COLO668 (cell line): ENCODE data around the gene PDZRN4.
"Not testable (repeated sequence)": the region's sequence is repeated elsewhere in the genome, so short reads cannot be mapped to it uniquely, and the experiment has no call there.

Experiments used
- DNase-seq: peaks from one replicate; lab custom pipeline; 2025; ENCODE audit not compliant: unreplicated experiment; lab: John Stamatoyannopoulos, UW

The PDZRN4 gene

DNA sequence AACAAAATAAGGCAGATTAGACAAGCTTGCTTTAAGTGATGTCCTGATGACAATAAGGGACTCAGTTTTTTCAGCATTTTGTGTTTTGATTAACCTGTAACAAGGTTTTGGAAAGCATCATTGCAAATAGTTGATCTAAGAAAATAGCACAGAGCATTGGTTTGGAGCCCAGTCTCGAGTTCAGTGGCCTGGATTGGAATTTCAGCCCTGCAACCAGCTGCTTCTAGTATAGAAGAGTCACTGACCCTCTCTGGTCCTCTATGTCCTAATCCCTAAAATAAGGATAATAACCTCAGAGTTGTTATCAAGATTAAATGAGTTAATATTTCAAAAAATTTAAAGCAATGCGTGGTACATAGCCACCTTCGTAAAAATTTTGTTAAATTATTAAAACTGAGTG, 25.5 kb downstream of the PDZRN4 start:
- DNase-seq, result no peak

DNA sequence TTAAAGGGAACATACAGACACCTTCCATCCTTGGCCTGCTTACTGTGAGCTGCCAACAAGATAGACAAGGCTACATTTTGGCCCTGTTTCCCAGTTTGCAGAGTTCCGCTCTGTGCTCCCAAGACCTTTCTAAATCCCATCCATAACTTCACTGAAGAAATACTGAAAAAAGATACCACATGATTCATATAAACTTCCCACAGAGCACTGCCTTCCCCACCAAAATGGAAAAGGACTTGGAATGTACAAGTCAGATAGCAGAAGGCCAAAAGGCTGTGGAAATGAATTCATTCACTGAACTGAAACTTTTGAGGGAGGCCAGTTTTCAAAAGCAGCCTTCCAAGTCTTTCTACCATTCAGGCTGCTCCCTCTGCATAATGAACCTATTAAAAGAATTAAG, 29.6 kb downstream of the PDZRN4 start:
- no peak for DNase-seq

DNA sequence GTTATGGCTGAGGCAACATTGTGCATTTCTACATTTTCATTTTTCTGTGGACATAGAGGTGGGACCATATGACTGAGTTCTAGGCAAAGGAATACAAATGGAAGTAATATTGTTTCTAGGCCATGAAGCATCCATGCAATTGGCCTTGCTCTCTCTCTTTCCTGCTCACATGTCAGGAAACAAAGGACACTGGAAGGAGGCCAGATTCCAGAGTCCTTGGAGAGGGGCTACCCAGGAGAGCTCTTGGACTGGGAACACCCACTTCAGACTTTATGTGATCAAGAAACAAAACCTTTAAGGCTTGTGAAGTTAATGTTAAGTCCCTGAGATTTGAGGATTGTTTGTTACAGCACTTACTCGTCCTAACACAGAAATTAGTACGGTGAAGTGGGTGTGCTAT, 32.8 kb downstream of the PDZRN4 start:
- DNase-seq, result no peak

DNA sequence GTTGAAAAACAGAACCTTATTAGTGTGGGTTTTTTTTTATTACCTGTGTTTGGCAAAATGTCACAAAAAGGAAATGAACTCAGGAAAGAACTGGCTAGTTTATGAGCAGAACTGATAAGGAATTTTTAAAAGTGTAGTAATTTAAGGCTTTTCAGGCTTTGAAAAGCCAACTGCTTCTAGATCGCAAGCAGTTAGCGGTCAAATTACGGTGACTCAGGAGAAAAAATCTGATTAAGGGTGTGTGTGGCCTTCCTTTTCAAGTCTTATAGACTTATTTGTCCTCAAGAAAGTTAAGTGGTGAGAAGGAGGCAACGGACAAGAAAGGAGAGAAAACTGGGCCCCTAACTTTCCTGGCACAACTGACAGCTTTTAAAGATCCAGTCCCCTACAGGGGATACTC, 33.4 kb downstream of the PDZRN4 start:
- no peak for DNase-seq

DNA sequence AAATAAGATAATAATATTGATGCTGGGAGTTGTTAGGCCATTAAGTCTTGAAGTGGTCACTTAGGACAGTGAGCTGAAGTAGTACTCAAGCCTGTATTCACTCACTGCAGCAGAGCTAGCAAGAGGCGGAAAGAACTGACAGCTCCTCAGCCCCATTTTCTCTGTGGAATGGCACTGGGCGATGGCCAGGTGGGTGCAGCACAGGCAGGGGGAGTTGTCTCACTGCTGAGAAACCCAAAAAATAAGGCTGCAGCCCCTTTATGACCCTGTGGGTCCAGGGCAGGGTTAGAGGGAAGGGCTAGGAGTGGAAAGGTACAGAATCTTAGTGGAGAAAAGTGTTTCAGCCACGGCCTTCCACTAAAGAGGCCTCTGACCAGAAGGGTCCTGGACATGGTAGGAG, 35.5 kb downstream of the PDZRN4 start:
- DNase-seq, result no peak

DNA sequence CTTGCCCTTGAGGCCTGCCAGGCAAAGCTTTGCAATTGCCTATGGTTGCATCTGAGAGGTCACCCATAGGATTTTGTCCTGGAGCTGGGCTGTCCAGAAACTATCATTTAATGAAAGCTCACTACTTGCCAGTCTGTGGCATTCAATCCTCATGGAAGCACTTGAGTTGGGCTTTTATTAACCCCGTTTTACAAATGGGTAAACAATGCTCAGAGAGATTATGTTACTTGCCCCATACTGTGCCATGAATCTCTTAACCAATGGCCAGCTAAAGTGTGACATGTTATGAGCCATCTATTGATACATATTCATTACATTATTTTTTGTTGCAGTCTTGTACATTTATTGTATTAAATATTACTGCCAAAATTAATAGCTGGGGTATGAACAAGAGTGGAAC, 35.9 kb downstream of the PDZRN4 start:
- DNase-seq, result no peak

DNA sequence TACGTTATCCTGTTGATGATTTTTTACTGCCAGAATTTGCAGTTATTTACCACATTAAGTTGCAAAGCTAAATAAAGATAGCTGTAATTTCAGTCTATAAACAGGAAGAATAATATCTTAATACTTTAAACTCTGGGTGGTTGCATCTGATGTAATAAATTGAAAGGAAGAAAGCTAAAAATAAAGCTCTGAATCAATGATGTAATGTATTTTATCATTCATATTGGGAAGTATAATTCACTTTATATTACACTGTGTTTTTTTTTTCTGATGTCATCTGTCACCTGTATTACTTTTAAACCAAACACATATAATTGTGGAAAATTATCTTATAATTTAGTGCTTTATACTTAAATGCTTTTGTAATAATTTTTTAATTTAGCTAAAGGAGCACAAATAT, 37.1 kb downstream of the PDZRN4 start:
- DNase-seq, result no peak

DNA sequence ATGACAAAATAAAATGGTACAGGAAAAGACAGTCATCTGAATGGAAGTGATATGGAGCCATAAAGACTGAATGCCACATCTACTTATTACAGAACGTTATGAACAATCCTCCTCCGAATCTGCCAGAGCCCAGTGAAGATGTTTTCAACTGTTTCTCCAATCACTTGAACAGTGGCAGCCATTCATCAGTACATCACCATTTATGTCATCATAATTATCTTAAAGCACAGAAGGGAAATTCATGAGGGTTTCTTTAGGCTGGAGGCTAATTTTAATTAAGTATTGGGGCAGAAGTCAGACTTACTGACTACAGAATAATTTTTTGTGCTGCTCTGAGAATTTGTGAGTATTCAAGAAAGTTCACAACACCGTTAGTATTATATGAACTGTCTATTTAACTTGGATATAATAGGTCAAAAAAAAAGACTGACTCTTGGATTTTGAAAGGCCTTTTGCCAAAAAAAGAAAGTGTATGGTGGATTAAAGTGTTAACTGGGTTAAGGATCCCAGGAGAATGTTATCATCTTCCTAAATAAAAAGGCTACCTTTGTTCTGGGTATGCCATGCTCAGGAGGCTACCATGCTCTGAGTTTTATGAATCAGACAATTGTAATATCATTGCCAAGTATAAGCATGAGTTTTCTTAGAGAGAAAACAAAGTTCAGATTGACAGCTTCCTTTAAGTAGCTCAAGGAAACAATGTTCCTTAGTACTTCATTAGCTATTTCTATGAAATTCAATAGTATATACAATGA, 40.1 kb downstream of the PDZRN4 start:
- DNase-seq, result no peak

DNA sequence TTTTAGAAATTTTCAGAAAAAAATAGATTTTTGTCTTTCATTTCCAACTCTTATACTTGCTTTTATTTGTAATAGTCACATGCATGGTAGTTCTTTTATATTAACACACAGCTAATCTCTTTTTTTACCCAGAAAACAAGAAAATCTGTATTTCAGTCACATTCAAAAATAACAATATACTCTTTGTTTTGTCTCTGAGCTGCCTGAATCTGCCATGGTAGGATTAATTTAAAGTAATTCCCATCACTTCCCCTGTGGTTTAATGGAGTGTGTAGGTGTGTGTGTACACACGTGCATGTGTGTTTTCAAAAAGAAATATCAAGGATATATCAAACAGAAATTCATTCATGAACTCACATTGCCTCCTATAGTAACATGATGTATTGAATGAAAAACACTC, 42.6 kb downstream of the PDZRN4 start:
- DNase-seq, result no peak

DNA sequence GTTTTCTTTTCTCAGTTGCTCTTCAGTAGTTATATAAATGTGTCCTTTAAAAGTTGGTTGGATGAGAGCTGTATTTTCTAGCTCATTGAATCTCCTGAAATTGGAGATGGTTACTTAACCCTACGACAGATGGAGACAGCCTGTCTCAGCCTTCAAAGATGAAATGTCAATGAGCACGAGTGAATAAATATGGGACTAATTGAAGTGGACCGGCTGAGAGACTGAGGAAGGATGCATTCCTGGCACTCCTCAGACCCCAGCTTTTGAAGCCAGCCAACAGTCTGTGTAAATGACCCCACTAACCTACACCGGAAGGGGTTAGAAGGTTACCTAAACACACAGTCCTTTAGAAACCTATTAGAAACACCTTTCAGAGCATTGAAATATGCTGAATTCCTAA, 46.6 kb downstream of the PDZRN4 start:
- no peak for DNase-seq

DNA sequence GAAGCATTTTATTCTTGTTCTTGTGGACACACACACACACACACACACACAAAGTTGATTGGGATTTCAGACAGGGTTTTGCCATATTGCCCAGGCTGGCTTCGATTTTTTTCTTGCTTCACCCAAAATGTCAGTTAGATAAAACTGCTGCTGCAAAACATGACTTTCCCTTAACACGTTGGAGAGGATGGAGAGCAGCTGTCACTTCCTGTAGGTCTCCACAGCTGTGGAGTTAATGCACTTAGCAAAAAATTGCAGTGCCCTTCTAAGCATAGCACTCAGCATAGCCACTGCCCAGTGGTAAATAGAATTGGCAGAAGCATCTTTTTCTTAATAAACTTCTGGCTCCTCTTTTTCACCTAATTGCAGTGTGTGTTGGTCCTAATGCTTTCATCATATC, 54.5 kb downstream of the PDZRN4 start:
- DNase-seq, result no peak

DNA sequence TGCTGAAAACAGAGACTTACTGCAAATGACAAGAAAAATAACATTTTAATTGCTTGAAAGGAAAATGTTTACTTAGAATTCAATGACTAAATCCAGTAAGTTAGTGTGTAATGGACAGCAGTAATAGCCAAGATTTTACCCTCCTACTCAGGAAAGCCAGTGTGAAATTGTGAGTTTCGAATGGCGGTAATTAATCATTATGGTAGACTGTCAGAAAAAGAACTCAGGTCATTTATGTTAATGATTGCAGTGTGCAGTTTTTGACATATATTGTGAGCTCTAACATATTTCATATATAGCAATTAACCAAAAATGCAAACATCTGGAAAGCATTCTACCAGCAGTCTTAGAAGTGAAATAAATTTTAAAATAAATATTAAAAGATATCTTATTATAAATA, 60.3 kb downstream of the PDZRN4 start:
- no peak for DNase-seq

DNA sequence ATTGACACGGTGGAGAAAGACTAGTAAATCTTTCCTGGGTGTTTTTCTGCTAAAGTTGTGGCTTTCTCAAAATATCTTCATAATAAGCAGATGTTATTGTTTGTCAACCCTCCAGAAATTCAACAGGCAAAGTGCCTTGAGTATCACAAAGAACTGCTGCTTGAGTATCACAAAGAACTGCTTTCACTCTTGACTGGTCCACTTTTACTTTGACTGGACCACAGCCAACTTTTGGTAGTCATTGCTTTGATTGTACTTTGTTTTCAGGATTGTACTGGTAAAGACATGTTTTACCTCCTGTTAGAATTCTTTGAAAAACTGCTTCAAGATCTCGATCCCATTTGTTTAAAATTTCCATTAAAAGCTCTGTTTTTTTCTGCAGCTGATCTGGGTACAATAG, 62.6 kb downstream of the PDZRN4 start:
- DNase-seq, result no peak

DNA sequence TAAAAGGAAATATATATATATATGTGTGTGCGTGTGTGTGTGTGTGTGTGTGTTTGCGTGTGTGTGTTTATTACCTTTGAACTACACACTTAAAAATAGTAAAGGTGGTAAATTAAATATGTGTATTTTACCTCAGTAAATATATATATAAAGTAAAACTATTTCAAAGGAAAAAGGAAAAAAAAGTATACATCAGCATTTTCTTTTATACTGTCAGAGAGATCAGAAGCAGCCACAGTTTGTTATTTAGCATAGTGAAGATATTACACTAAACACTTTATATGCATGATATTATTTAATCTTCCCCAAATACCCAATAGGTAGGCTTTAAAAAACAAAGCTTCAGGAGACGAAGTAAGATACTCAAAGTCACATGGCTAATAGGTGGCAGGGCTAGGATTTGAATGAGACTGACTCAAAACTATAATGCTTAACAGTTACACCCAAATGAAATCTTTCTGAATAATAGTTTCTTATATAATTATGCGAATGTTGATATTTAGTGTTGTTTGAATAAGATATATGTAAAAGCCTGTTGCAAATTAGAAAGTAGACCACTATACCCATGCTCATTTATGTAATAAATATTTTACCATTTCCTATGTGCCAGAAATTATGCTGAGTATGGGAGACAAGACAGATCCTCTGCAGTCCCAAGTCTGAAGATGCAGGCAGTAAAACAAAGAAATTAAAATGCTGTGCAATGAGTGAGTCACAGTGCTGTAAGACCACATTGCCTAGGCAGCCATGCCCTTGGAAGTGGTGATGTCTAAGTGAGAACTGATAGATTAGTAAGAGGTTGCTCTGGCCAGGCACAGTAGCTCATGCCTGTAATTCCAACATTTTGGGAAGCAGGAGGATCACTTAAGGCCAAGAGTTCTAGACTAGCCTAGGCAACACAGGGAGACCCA, 66.1 kb downstream of the PDZRN4 start:
- DNase-seq, result no peak

DNA sequence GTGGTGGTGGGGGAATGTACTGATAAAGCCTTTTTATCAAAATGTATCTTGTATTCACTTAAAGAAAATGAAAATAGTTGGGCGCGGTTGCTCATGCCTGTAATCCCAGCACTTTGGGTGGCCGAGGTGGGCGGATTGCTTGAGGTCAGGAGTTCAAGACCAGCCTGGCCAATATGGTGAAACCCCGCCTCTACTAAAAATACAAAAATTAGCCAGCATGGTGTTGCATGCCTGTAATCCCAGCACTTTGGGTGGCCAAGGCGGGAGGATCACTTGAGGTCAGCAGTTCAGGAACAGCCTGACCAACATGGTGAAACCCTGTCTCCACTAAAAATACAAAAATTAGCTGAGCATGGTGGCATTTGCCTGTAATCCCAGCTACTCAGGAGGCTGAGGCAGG, 75.1 kb downstream of the PDZRN4 start:
- DNase-seq, result not testable (repeated sequence)

DNA sequence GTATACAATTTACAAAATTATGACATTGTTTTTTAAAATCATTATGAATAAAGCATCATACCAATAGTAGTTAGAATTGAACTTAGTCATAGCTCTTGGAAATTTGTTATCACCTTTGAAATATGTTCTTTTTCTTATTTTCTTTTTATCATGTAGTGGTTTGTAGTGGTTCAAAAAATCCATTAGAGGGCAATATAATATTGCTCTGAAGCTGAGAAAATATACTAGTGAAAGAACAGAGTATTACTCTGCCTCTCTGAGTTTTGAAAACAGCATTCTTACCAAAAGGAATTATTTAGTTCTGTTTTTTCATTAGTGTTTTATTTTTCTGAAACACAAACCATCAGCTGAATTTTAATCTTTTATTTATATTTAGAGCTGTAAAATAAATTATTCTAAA, 76.2 kb downstream of the PDZRN4 start:
- no peak for DNase-seq

DNA sequence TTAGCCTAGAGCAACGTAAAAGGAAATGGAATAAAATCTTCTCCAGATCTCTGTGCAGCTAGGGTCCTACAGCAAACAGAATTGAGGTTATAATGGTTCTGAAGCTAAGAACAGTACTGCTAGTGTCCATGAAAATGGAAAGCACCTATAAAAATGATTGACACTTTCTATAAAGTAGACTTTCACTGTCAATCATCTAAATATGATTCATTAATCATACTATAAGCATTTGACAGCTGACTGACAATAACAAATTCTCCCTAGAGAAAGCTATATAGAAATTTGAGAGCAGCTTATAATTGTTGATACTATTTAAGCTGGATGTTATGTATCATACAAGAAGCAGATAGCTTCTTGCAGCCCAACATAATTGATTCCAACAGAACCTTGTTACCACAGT, 80.9 kb downstream of the PDZRN4 start:
- no peak for DNase-seq

DNA sequence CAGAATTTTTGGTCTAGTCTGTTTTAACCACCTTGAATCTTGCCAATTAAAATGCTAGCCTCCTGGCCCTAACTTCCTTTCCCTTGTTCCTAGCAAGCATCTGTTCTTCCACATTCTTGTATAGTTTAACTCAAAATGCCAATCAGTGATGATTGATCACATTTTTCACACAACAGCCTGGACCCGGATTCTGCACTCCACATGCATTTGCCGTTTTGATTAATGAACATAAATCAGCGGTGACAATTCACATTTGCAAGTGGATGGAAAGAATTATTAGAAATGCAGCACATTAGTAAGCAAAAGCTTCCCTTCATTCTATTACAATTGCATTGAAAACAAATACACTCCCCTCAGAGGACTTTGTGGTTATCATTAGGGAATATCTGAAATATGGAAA, 83.4 kb downstream of the PDZRN4 start:
- no peak for DNase-seq

DNA sequence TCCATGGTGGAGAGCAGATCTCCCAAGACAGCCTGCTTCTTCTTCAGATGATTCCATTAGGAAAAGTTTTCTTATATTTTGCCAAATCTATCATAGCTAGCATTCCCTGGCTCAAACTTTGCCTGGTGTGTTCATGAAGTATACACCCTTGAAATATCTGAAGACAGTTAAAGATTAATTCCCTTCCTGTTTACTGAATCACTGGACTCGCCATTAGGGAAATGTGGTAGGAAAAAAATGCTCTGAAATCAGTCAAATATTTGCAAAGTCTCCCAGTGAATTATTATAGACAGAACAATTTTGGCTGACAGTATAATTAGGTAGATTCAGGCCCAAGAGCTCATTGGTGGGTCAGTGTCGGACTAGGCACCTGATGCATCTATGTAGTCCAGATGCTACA, 86.5 kb downstream of the PDZRN4 start:
- no peak for DNase-seq

DNA sequence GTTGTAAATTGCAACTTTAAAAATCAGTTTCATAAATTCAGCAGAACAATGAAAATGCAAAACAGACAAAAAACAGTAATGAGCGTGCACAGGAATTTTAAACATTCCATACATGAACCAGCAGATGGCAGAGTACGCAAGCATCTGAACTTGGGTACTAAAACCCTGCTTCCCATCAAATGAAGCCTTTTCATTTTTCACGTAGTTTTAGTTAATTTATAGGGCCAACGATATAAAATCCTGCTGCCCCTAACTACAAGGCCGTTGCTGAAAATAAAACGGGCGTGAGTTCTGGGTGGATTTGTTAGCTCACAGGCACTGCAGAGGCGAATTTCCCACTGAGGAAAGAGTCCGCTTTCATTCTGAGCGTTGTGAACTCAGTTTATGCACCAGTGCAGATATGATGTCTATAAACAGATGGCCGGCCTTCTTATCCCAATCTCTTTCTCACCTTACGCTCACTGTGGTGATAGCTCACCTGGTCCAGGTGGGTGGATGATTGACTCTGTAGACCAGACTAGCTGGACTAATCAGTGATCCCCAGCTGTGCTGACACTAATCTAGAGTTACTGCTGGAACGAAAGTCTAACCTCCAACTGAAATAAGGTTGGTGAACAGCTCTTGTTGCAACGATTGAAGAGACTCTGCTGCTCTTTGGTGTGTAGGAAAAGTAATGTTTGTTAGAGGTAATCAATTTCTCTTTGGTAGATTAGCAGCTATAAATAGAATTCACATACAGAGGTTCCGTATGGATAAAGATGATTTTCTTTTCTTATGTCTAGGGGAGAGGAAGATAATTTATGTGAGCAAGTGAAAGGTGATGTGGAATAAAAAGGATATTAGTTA, 89.2 kb downstream of the PDZRN4 start:
- peak; percentile 33 for DNase-seq

DNA sequence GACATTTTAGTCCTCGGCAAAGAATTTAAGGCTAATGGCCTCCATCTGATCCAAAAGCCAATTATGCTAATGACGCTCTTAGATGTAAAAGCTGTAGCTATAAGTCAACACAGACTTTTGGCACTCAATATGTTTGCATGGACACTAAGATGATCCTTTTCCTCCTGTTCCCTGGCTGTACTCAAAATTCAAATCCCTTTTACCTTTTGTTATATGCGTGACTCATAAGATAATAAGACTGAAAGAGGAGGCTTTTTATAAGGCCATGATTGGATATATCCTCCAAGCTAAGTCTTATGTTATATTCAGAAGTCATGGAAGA, 89.8 kb downstream of the PDZRN4 start:
- no peak for DNase-seq
